Measurements from ENCODE around the gene C20orf204. TPM values are rescaled to one million over a fixed set of nuclear protein-coding genes. Genes with fewer than 3 reads are reported as not detected.

C20orf204 gene
- total and polyA plus RNA-seq, 9 of the 15 experiments (the other 6 are each of a cell fraction or from before 2014, with no cell fraction given) = 0.11 to 1.1 (median 0.36) TPM; not detected in 2

DNA sequence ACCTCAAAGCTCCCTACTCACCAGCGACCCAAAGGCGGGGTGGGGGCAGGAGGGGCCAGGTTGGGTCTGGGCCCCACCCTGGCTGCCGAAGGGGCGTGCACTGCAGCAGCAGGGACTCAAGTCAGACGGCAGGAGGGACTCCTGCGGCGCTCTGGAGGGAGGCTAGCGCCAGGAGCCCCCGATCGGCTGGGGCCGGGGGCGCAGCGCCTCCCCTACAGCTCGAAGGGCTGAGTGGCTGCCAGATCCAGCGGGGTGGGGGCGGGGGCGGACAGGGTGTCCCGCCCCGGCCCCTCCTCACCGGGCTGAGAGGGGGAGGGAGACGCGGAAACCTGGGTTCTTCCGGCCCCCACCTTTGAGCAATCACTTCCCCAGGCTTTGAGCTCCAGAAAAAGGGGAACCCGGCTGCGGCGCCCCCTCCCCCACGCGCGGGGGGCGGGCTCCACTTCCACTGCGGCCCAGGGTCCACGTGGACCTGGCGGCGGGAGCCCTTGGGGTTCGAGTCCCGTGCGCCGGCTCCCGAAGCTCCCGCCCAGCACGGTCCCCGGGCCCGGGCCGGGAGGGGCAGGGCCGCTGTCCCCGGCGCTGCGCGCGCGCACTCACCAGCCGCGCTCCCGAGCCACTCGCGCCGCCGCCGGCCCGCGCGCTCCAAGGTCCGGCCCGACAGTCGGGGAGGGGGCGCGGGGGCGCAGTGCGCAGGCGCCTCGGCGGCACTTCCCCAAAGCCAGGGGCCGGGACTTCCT lies 43.5 kb downstream of the C20orf204 start, which contains the start of gene RGS19 (continued):
- TF ChIP-seq NONO (IDR thresholded peaks at IDR 0.05; ENCODE audit: low read depth in 2 of 2, low read length in 1 of 2) = peak in 1 of 2 experiments; percentile 59; a peak in 1 of 4 replicates
- peak; percentile 57 to 78 for TF ChIP-seq E2F6 (IDR thresholded peaks at IDR 0.05; ENCODE audit: borderline replicate concordance in 1 of 2, extremely low read depth in 1 of 2, insufficient read depth in 1 of 2, insufficient read length in 1 of 2, low read depth in 1 of 2, low read length in 1 of 2, poor library complexity in 1 of 2, severe bottlenecking in 1 of 2)
- TF ChIP-seq MYC (IDR thresholded peaks at IDR 0.05; ENCODE audit: low read depth, low read length) = peak; percentile 89
- TF ChIP-seq MYC (CRISPR knock-in tag; IDR thresholded peaks at IDR 0.05; ENCODE audit: borderline replicate concordance, low read depth) = no peak
- TF ChIP-seq ZNF655 (CRISPR knock-in tag; IDR thresholded peaks at IDR 0.05) = no peak
- TF ChIP-seq TRIM24 (IDR thresholded peaks at IDR 0.05) = 0 out of 4 replicates have a peak, but pooled peaks of 1 of the 2 experiments have one; percentile 22
- peak; percentile 79 for TF ChIP-seq HDAC2 (IDR thresholded peaks at IDR 0.05)
- peak; percentile 77 for TF ChIP-seq MAX (CRISPR knock-in tag; IDR thresholded peaks at IDR 0.05)
- no peak for TF ChIP-seq HDAC6 (IDR thresholded peaks at IDR 0.05; ENCODE audit: low read depth, low read length)
- no peak for TF ChIP-seq MAFF (IDR thresholded peaks at IDR 0.05; ENCODE audit: low read length)
- TF ChIP-seq NRF1 (conservative IDR thresholded peaks at IDR 0.05 in 1 of 2, IDR thresholded peaks at IDR 0.05 in 1 of 2) = peak; percentile 76 to 87; a peak in 3 of 4 replicates
- TF ChIP-seq PURB (CRISPR knock-in tag; IDR thresholded peaks at IDR 0.05; ENCODE audit: low read depth) = no peak
- no peak for TF ChIP-seq ASH1L (IDR thresholded peaks at IDR 0.05; ENCODE audit: borderline replicate concordance, low read depth, partially characterized antibody)
- peak; percentile 96 for TF ChIP-seq BCOR (IDR thresholded peaks at IDR 0.05)
- peak; percentile 55; the same call in 1 of the 2 replicates for TF ChIP-seq ELF2 (CRISPR knock-in tag; IDR thresholded peaks at IDR 0.05)
- TF ChIP-seq GATAD2B (IDR thresholded peaks at IDR 0.05; ENCODE audit: borderline replicate concordance) = peak; percentile 64; the same call in 1 of the 2 replicates
- TF ChIP-seq KDM5B (IDR thresholded peaks at IDR 0.05; ENCODE audit: insufficient replicate concordance, low read depth, low read length) = peak; percentile 50
- peak; percentile 34 for TF ChIP-seq SAP30 (IDR thresholded peaks at IDR 0.05; ENCODE audit: borderline replicate concordance, insufficient read depth, low read depth, low read length, poor library complexity, severe bottlenecking)
- TF ChIP-seq THRAP3 (IDR thresholded peaks at IDR 0.05; ENCODE audit: borderline replicate concordance) = no peak
- peak; percentile 37 for TF ChIP-seq RBBP5 (IDR thresholded peaks at IDR 0.05; ENCODE audit: borderline replicate concordance, insufficient read depth, low read length, poor library complexity, severe bottlenecking)
- TF ChIP-seq SMC3 (conservative IDR thresholded peaks at IDR 0.05; ENCODE audit: insufficient read depth, low read depth, low read length) = no peak
- TF ChIP-seq ZSCAN29 (IDR thresholded peaks at IDR 0.05) = no peak
- TF ChIP-seq FOXM1 (IDR thresholded peaks at IDR 0.05; ENCODE audit: low read depth) = no peak
- peak; percentile 52; the same call in 1 of the 2 replicates for TF ChIP-seq FOXM1 (CRISPR knock-in tag; IDR thresholded peaks at IDR 0.05; ENCODE audit: low read depth)
- TF ChIP-seq SMARCA5 (IDR thresholded peaks at IDR 0.05) = peak; percentile 78; the same call in 1 of the 2 replicates
- TF ChIP-seq POLR2B (IDR thresholded peaks at IDR 0.05; ENCODE audit: low read depth, partially characterized antibody) = peak; percentile 31
- no peak for TF ChIP-seq CC2D1A (IDR thresholded peaks at IDR 0.05)
